Neuronal stem cell (in vitro differentiated cells): ENCODE data around the gene SLCO2A1.

ENCODE experiments used
- DNase-seq: peaks from one replicate; pipeline ENCODE4 v3.0.0-alpha.2; 2013; ENCODE audit warnings: low spot score
- H2AFZ ChIP-seq: one replicate; pipeline ENCODE4 v1.6.1; 2013; ENCODE audit warnings: mild to moderate bottlenecking, low read length, inconsistent platforms
- H2AK5ac ChIP-seq: 2 replicates; pipeline ENCODE4 v1.6.1; 2013; ENCODE audit warnings: low read depth, mild to moderate bottlenecking, inconsistent platforms, low read length, moderate library complexity, mixed read lengths
- H2BK120ac ChIP-seq: 2 replicates; pipeline ENCODE4 v1.6.1; 2013; ENCODE audit warnings: low read depth, mild to moderate bottlenecking, inconsistent platforms, low read length, moderate library complexity, mixed read lengths
- H2BK12ac ChIP-seq: one replicate; pipeline ENCODE4 v1.6.1; 2013; ENCODE audit warnings: low read length, inconsistent platforms
- H2BK15ac ChIP-seq: 2 replicates; pipeline ENCODE4 v1.6.1; 2013; ENCODE audit warnings: mild to moderate bottlenecking, low read length, inconsistent platforms, mixed read lengths
- H2BK5ac ChIP-seq: one replicate; pipeline ENCODE4 v1.6.1; 2013; ENCODE audit warnings: inconsistent platforms, mild to moderate bottlenecking, low read length, moderate library complexity
- H3K14ac ChIP-seq: one replicate; pipeline ENCODE4 v1.6.1; 2013; ENCODE audit warnings: low read length, inconsistent platforms
- H3K18ac ChIP-seq: 2 replicates; pipeline ENCODE4 v1.6.1; 2013; ENCODE audit warnings: low read length, inconsistent platforms
- H3K23ac ChIP-seq: 2 replicates; pipeline ENCODE4 v1.6.1; 2013; ENCODE audit warnings: low read depth, mild to moderate bottlenecking, mixed read lengths, low read length, inconsistent platforms; ENCODE audit not compliant: poor library complexity
- H3K27ac ChIP-seq: replicated peaks from 3 replicates; pipeline ENCODE4 v1.5.1; 2013; ENCODE audit warnings: low read length, inconsistent platforms
- H3K27me3 ChIP-seq, 3 experiments: 2 replicates each; pipeline ENCODE4 v1.6.1; 2013; ENCODE audit warnings: low read length in 3 of 3, mild to moderate bottlenecking in 2 of 3, inconsistent platforms in 1 of 3, low read depth in 1 of 3, mixed read lengths in 1 of 3, moderate library complexity in 1 of 3; ENCODE audit not compliant: control insufficient read depth in 3 of 3, insufficient read depth in 3 of 3
- H3K36me3 ChIP-seq, 2 donors: replicated peaks in 1 of 2; 2 replicates each; pipeline ENCODE4 v1.6.1; 2013; ENCODE audit warnings: low read length in 2 of 2; ENCODE audit not compliant: control insufficient read depth in 2 of 2, insufficient read depth in 2 of 2
- H3K4ac ChIP-seq: 2 replicates; pipeline ENCODE4 v1.6.1; 2013; ENCODE audit warnings: inconsistent platforms, mild to moderate bottlenecking, low read length, moderate library complexity
- H3K4me1 ChIP-seq, 2 donors: 1 replicate in 1 of 2; 2 replicates in 1 of 2; pipeline ENCODE4 v1.6.1; 2013; ENCODE audit warnings: low read length in 2 of 2, low read depth in 1 of 2; ENCODE audit not compliant: control insufficient read depth in 2 of 2, insufficient read depth in 1 of 2
- H3K4me2 ChIP-seq: one replicate; pipeline ENCODE4 v1.6.1; 2013; ENCODE audit warnings: mild to moderate bottlenecking, low read length, inconsistent platforms; ENCODE audit not compliant: insufficient read depth, poor library complexity, severe bottlenecking
- H3K4me3 ChIP-seq, 2 donors: 2 replicates each; pipeline ENCODE4 v1.5.1; 2013; ENCODE audit warnings: low read length in 2 of 2, mild to moderate bottlenecking in 2 of 2, inconsistent platforms in 1 of 2, moderate library complexity in 1 of 2
- H3K79me1 ChIP-seq: one replicate; pipeline ENCODE4 v1.6.1; 2013; ENCODE audit warnings: low read depth, mild to moderate bottlenecking, inconsistent platforms, low read length, moderate library complexity
- H3K9ac ChIP-seq: one replicate; pipeline ENCODE4 v1.6.1; 2013; ENCODE audit warnings: mild to moderate bottlenecking, low read depth, low read length, inconsistent platforms; ENCODE audit not compliant: poor library complexity
- H3K9me3 ChIP-seq, 2 donors: replicated peaks in 1 of 2; 2 replicates each; pipeline versions ENCODE3 to v1.6.1; 2013; ENCODE audit warnings: low read length in 2 of 2, mild to moderate bottlenecking in 2 of 2, inconsistent platforms in 1 of 2, low read depth in 1 of 2, mixed read lengths in 1 of 2, moderate library complexity in 1 of 2; ENCODE audit not compliant: control insufficient read depth in 2 of 2, insufficient read depth in 1 of 2
- H4K8ac ChIP-seq: one replicate; pipeline ENCODE4 v1.6.1; 2013; ENCODE audit warnings: low read depth, mild to moderate bottlenecking, inconsistent platforms, low read length, moderate library complexity
- H4K91ac ChIP-seq: one replicate; pipeline ENCODE4 v1.6.1; 2013; ENCODE audit warnings: low read length, low read depth, mild to moderate bottlenecking, inconsistent platforms; ENCODE audit not compliant: poor library complexity
- WGBS, 2 donors: extraction: QIAGEN DNeasy Blood & Tissue Kit; methylation state at CpG; one replicate each; pipeline ENCODE4 v1.1.7; 2013; ENCODE audit warnings: missing lambda C conversion rate in 2 of 2, mixed read lengths in 1 of 2; ENCODE audit not compliant: insufficient read length in 2 of 2, insufficient replicate concordance in 1 of 2; ENCODE audit errors: extremely low coverage in 2 of 2; 5-methylcytosine and 5-hydroxymethylcytosine counted together

The SLCO2A1 gene

GRCh38 chr3:133988631-133989161 is 41.0 kb downstream of the SLCO2A1 start:
- Histone ChIP-seq H3K18ac (no peak overlapping the region), H3K4ac (no peak overlapping the region), H3K79me1 (no peaks in the 10 kb centered on the region), H2BK12ac (no peak overlapping the region), H2AFZ (no peak overlapping the region), H3K9ac (no peak overlapping the region), H3K23ac (no peak overlapping the region), H3K27me3 (peaks cover 0 to 14% (median 0%) of the 10 kb centered on the region in 3 experiments), H2BK5ac (no peak overlapping the region), H2BK120ac (no peak overlapping the region), H3K36me3 (no peaks in the 10 kb centered on the region), H4K91ac (no peak overlapping the region), H3K4me2 (no peak overlapping the region), H2BK15ac (no peak overlapping the region), H2AK5ac (no peak overlapping the region), H4K8ac (no peak overlapping the region), H3K4me3 (no peak overlapping the region), H3K9me3 (no peaks in the 10 kb centered on the region), H3K4me1 (peaks cover 0 to 5% of the 10 kb centered on the region in 2 donors), H3K27ac (no peak overlapping the region), H3K14ac (no peak overlapping the region)
- DNase-seq, result no peak
- WGBS, 2 donors, result no CpG with 5 or more reads among the region's 9 CpGs

GRCh38 chr3:133987948-133988484 is 41.7 kb downstream of the SLCO2A1 start:
- Histone ChIP-seq H3K4ac (no peak overlapping the region), H2AK5ac (no peak overlapping the region), H3K27ac (no peak overlapping the region), H3K4me2 (no peak overlapping the region), H3K18ac (no peak overlapping the region), H2BK5ac (no peak overlapping the region), H4K8ac (no peak overlapping the region), H3K9ac (no peak overlapping the region), H2AFZ (no peak overlapping the region), H2BK12ac (no peak overlapping the region), H3K9me3 (no peaks in the 10 kb centered on the region), H3K23ac (no peak overlapping the region), H2BK120ac (no peak overlapping the region), H4K91ac (no peak overlapping the region), H3K4me1 (peaks cover 0 to 5% of the 10 kb centered on the region in 2 donors), H3K27me3 (peaks cover 0 to 17% (median 0%) of the 10 kb centered on the region in 3 experiments), H2BK15ac (no peak overlapping the region), H3K4me3 (no peak overlapping the region), H3K79me1 (no peaks in the 10 kb centered on the region), H3K14ac (no peak overlapping the region), H3K36me3 (no peaks in the 10 kb centered on the region)
- no peak for DNase-seq
- WGBS, 2 donors, result no CpG with 5 or more reads among the region's 2 CpGs

- Histone ChIP-seq H3K9me3 (no peaks in the 10 kb centered on the region), H2BK15ac (no peak overlapping the region), H2BK120ac (no peak overlapping the region), H2AK5ac (no peak overlapping the region), H3K9ac (no peak overlapping the region), H3K36me3 (no peaks in the 10 kb centered on the region), H4K91ac (no peak overlapping the region), H2BK5ac (no peak overlapping the region), H2AFZ (no peak overlapping the region), H3K4me1 (peaks cover 0 to 5% of the 10 kb centered on the region in 2 donors), H3K4me2 (no peak overlapping the region), H3K4me3 (no peak overlapping the region), H3K14ac (no peak overlapping the region), H3K18ac (no peak overlapping the region), H3K27me3 (peaks cover 0 to 22% (median 0%) of the 10 kb centered on the region in 3 experiments), H2BK12ac (no peak overlapping the region), H3K4ac (no peak overlapping the region), H3K27ac (no peak overlapping the region), H3K23ac (no peak overlapping the region), H3K79me1 (no peaks in the 10 kb centered on the region), H4K8ac (no peak overlapping the region)
- DNase-seq, result no peak
- no CpG with 5 or more reads among the region's 8 CpGs for WGBS, 2 donors
These were observed 42.6 kb downstream of the SLCO2A1 start for GRCh38 chr3:133987136-133987535.

GRCh38 chr3:133986311-133986710 is 43.4 kb downstream of the SLCO2A1 start:
- Histone ChIP-seq H3K9ac (no peak overlapping the region), H3K79me1 (no peaks in the 10 kb centered on the region), H3K4me3 (no peak overlapping the region), H4K8ac (no peak overlapping the region), H4K91ac (no peak overlapping the region), H2BK12ac (no peak overlapping the region), H3K4me1 (peaks cover 0 to 5% of the 10 kb centered on the region in 2 donors), H3K27ac (no peak overlapping the region), H2BK15ac (no peak overlapping the region), H3K14ac (no peak overlapping the region), H2AK5ac (no peak overlapping the region), H3K36me3 (no peaks in the 10 kb centered on the region), H3K23ac (no peak overlapping the region), H2BK5ac (no peak overlapping the region), H3K27me3 (peaks cover 0 to 22% (median 0%) of the 10 kb centered on the region in 3 experiments), H3K18ac (no peak overlapping the region), H2AFZ (no peak overlapping the region), H3K9me3 (no peaks in the 10 kb centered on the region), H3K4me2 (no peak overlapping the region), H3K4ac (no peak overlapping the region), H2BK120ac (no peak overlapping the region)
- WGBS, 2 donors, result no CpG with 5 or more reads among the region's 6 CpGs
- no peak for DNase-seq
